ENCODE results near the gene GNE. TPM values are rescaled to one million over a fixed set of nuclear protein-coding genes. Genes with fewer than 3 reads are reported as not detected.

Gene GNE
- total and polyA plus RNA-seq, 2 experiments from 2014 or later, result 2.2 to 15.7 TPM

GRCh38 chr9:36169166-36169565 lies 89.1 kb downstream of the GNE start, which contains the start of gene CCIN:
Gene CCIN (plus strand): TSS chr9:36169388. CDS start chr9:36169503, 115 bp downstream.
- Histone ChIP-seq H3K4me2 (no peak within 1 kb of the TSS), H3K9me2 (ENCODE audit: insufficient read depth) (no peaks in the 10 kb centered on the region), H4K20me1 (replicated peaks; ENCODE audit: insufficient read depth) (no peaks in the 10 kb centered on the region), H3K4me1 (ENCODE audit: insufficient read depth) (peaks cover 9% of the 10 kb centered on the region), H3K36me3 (ENCODE audit: insufficient read depth) (no peaks in the 10 kb centered on the region), H3K79me2 (replicated peaks; ENCODE audit: insufficient read depth) (no peaks in the 10 kb centered on the region), H2AFZ (no peak within 1 kb of the TSS), H3F3A (replicated peaks; ENCODE audit: low read depth) (0 out of 2 replicates have a peak, but pooled peaks cover under 1% of the 10 kb centered on the region), H3K27ac (ENCODE audit: low read depth) (no peak within 1 kb of the TSS), H3K27me3 (ENCODE audit: insufficient read depth) (no peaks in the 10 kb centered on the region), H3K4me3 (no peak within 1 kb of the TSS)
- peaks cover 19% of the 10 kb centered on the region for H3K27me3 Mint-ChIP-seq (ENCODE audit: insufficient read depth, low read depth, poor library complexity)
- peaks cover 15% of the 10 kb centered on the region for H3K4me1 Mint-ChIP-seq
- H3K27ac Mint-ChIP-seq, result no peak within 1 kb of the TSS
- H3K9me3 Mint-ChIP-seq, result no peaks in the 10 kb centered on the region
- ATAC-seq (no peak), DNase-seq (ENCODE audit: low spot score) (no peak)
- H3K4me3 Mint-ChIP-seq, result no peak within 1 kb of the TSS
- TF ChIP-seq JUNB (IDR thresholded peaks at IDR 0.05; ENCODE audit: unreplicated experiment) (no peak), REST (IDR thresholded peaks at IDR 0.05; ENCODE audit: unreplicated experiment) (no peak), ETS1 (IDR thresholded peaks at IDR 0.05) (no peak), ZNF114 (CRISPR knock-in tag; IDR thresholded peaks at IDR 0.05) (no peak), POLR2AphosphoS5 (IDR thresholded peaks at IDR 0.05; ENCODE audit: low read depth) (no peak)
- H3K36me3 Mint-ChIP-seq (ENCODE audit: low read depth), result no peaks in the 10 kb centered on the region; the same call in 2 of the 3 replicates

GRCh38 chr9:36166168-36166927 lies 91.9 kb downstream of the GNE start:
- ATAC-seq, result peak; percentile 75
- TF ChIP-seq CREB1 (CRISPR knock-in tag; IDR thresholded peaks at IDR 0.05; ENCODE audit: low read depth) (0 out of 2 replicates have a peak, but pooled peaks have one; percentile 21), CTCF (conservative IDR thresholded peaks at IDR 0.05; ENCODE audit: low read depth in 2 of 2) (peak; percentile 81 to 89), ETS1 (IDR thresholded peaks at IDR 0.05) (no peak)
- Histone ChIP-seq H3K4me1 (ENCODE audit: insufficient read depth) (peaks cover 27% of the 10 kb centered on the region), H3F3A (replicated peaks; ENCODE audit: low read depth) (peaks cover 7% of the 10 kb centered on the region; the same call in 1 of the 2 replicates), H3K27me3 (ENCODE audit: insufficient read depth) (no peaks in the 10 kb centered on the region), H3K4me2 (peak overlapping the region; percentile 64), H3K4me3 (peak overlapping the region; percentile 57), H4K20me1 (replicated peaks; ENCODE audit: insufficient read depth) (no peaks in the 10 kb centered on the region), H3K27ac (ENCODE audit: low read depth) (no peak overlapping the region), H2AFZ (peak overlapping the region; percentile 87), H3K79me2 (replicated peaks; ENCODE audit: insufficient read depth) (no peaks in the 10 kb centered on the region), H3K9me2 (ENCODE audit: insufficient read depth) (peaks cover 3% of the 10 kb centered on the region; the same call in 1 of the 2 replicates), H3K36me3 (ENCODE audit: insufficient read depth) (no peaks in the 10 kb centered on the region)
- H3K9me3 Mint-ChIP-seq, result no peaks in the 10 kb centered on the region; the same call in 1 of the 3 replicates
- peak overlapping the region; percentile 67 for H3K4me3 Mint-ChIP-seq
- DNase-seq (ENCODE audit: low spot score), result peak; percentile 87
- H3K4me1 Mint-ChIP-seq, result peaks cover 41% of the 10 kb centered on the region
- no peak overlapping the region for H3K27ac Mint-ChIP-seq
- H3K36me3 Mint-ChIP-seq (ENCODE audit: low read depth), result peaks cover 3% of the 10 kb centered on the region; the same call in 2 of the 3 replicates
- peaks cover 18% of the 10 kb centered on the region for H3K27me3 Mint-ChIP-seq (ENCODE audit: insufficient read depth, low read depth, poor library complexity)

All from GM23338 (cell line).